MCF 10A (cell line): ENCODE data around the gene SALL3. TPM values are rescaled to one million over a fixed set of nuclear protein-coding genes. Genes with fewer than 3 reads are reported as not detected.
"Not testable (repeated sequence)": the region's sequence is repeated elsewhere in the genome, so short reads cannot be mapped to it uniquely, and the experiment has no call there.

ENCODE experiments used
- BruUV-seq: library from RNA; stranded (reverse); fragments of 400-500 nt; replicated peaks from 2 replicates; lab custom pipeline; 2021; lab: Mats Ljungman, UMichigan
- CTCF ChIA-PET: fragments of 300-600 bp; sonication (Branson Sonifier 250); formaldehyde crosslinking; extraction: SDS; loops from one replicate; lab custom pipeline; 2021; ENCODE audit warnings: antibody characterized with exemption, inconsistent platforms; lab: Yijun Ruan, JAX
- POLR2A ChIA-PET: fragments of 300-600, 350-650 bp; sonication (Branson Sonifier 250); formaldehyde crosslinking; extraction: SDS; loops from one replicate; lab custom pipeline; 2020; ENCODE audit warnings: antibody characterized with exemption, inconsistent platforms; lab: Yijun Ruan, JAX
- DNase-seq: peaks from one replicate; pipeline ENCODE4 v3.0.0-alpha.2; 2018; ENCODE audit not compliant: unreplicated experiment
- H3K27ac Mint-ChIP-seq: one replicate; pipeline ENCODE4 v1.8.0; 2022; ENCODE audit warnings: mild to moderate bottlenecking, low read depth, mixed read lengths; ENCODE audit not compliant: unreplicated experiment
- H3K27me3 Mint-ChIP-seq: one replicate; pipeline ENCODE4 v1.8.0; 2022; ENCODE audit warnings: mixed read lengths; ENCODE audit not compliant: insufficient read depth, unreplicated experiment
- H3K36me3 Mint-ChIP-seq: one replicate; pipeline ENCODE4 v1.8.0; 2022; ENCODE audit warnings: mild to moderate bottlenecking, moderate library complexity, mixed read lengths; ENCODE audit not compliant: insufficient read depth, unreplicated experiment
- H3K4me1 Mint-ChIP-seq: one replicate; pipeline ENCODE4 v1.8.0; 2022; ENCODE audit warnings: mixed read lengths; ENCODE audit not compliant: insufficient read depth, unreplicated experiment
- H3K4me3 Mint-ChIP-seq: one replicate; pipeline ENCODE4 v1.8.0; 2022; ENCODE audit warnings: mild to moderate bottlenecking, moderate library complexity, mixed read lengths; ENCODE audit not compliant: unreplicated experiment
- H3K9me3 Mint-ChIP-seq: one replicate; pipeline ENCODE4 v1.8.0; 2022; ENCODE audit warnings: mixed read lengths; ENCODE audit not compliant: unreplicated experiment
- CTCF ChIP-seq: fragments of 200-600 bp; IDR thresholded peaks from one replicate; pipeline ENCODE4 v1.8.0; 2022; ENCODE audit warnings: antibody characterized with exemption, mild to moderate bottlenecking; ENCODE audit not compliant: unreplicated experiment
- intact Hi-C: fragments of 100-400 bp; cut with micrococcal nuclease; formaldehyde crosslinking; loops from 2 replicates; pipeline ENCODE4 v1.14.1; 2022
- total RNA-seq: library from RNA; stranded (reverse); gene quantifications from 2 replicates; pipeline ENCODE4 v1.2.3, GENCODE V29; 2022

SALL3 gene
- total RNA-seq, 1 experiment from 2014 or later, result not detected

- H3K4me1 Mint-ChIP-seq, result no peaks in the 10 kb centered on the region
- TF ChIP-seq CTCF, result no peak
- no peak overlapping the region for H3K27ac Mint-ChIP-seq
- no peaks in the 10 kb centered on the region for H3K27me3 Mint-ChIP-seq
- no TSS peak for BruUV-seq
- DNase-seq, result no peak
- H3K4me3 Mint-ChIP-seq, result no peak overlapping the region
- peaks cover 6% of the 10 kb centered on the region for H3K36me3 Mint-ChIP-seq
- intact Hi-C loops, result no loop called here
- ChIA-PET POLR2A (no interaction called here), CTCF (interaction anchor here (0.7 kb wide), 1 partner anchor 1402 kb away, joined by 3 read pairs; no protein-coding TSS in a partner anchor)
- H3K9me3 Mint-ChIP-seq, result peaks cover 29% of the 10 kb centered on the region
Observed at GRCh38 chr18:78962098-78962497, 17.5 kb upstream of the SALL3 start.

GRCh38 chr18:78964727-78965126, 14.9 kb upstream of the SALL3 start:
- peaks cover 45% of the 10 kb centered on the region for H3K9me3 Mint-ChIP-seq
- BruUV-seq, DNase-seq, H3K4me3 Mint-ChIP-seq, H3K27ac Mint-ChIP-seq, intact Hi-C loops, H3K4me1 Mint-ChIP-seq, POLR2A ChIA-PET, H3K36me3 Mint-ChIP-seq, H3K27me3 Mint-ChIP-seq: not testable (repeated sequence)
- CTCF ChIA-PET, result interaction anchor here (0.6 to 0.7 kb wide), 4 partner anchors 10 to 377 kb away, joined by 3 read pairs; no protein-coding TSS in a partner anchor

- no peak for TF ChIP-seq CTCF
- Mint-ChIP-seq H3K4me3 (no peak overlapping the region), H3K4me1 (no peaks in the 10 kb centered on the region), H3K9me3 (peaks cover 45% of the 10 kb centered on the region), H3K27ac (no peak overlapping the region), H3K36me3 (no peaks in the 10 kb centered on the region), H3K27me3 (no peaks in the 10 kb centered on the region)
- intact Hi-C loops, result no loop called here
- DNase-seq, result no peak
- no TSS peak for BruUV-seq
- CTCF ChIA-PET, result interaction anchor here (0.6 kb wide), 1 partner anchor 413 kb away, joined by 3 read pairs; no protein-coding TSS in a partner anchor
- POLR2A ChIA-PET, result no interaction called here
Observed at GRCh38 chr18:78965260-78965659, 14.4 kb upstream of the SALL3 start.

- ChIA-PET POLR2A (no interaction called here), CTCF (interaction anchor here (0.6 to 1.0 kb wide), 3 partner anchors 21 to 1112 kb away, joined by 3 to 4 read pairs (median 3); no protein-coding TSS in a partner anchor)
- BruUV-seq, result no TSS peak
- Mint-ChIP-seq H3K36me3 (no peaks in the 10 kb centered on the region), H3K9me3 (peaks cover 52% of the 10 kb centered on the region), H3K27ac (no peak overlapping the region), H3K27me3 (no peaks in the 10 kb centered on the region), H3K4me1 (no peaks in the 10 kb centered on the region), H3K4me3 (no peak overlapping the region)
- intact Hi-C loops, result no loop called here
- no peak for DNase-seq
- TF ChIP-seq CTCF, result no peak
Observed at GRCh38 chr18:78965917-78966792, 13.5 kb upstream of the SALL3 start.
